Posterior cingulate gyrus (tissue), 11 donors: ENCODE results near the gene SMPD2.

Source experiments
- DNase-seq, 10 donors: peaks; one replicate each; pipeline versions ENCODE4 v3.0.0 to v3.0.0-alpha.2; 2020 to 2021; ENCODE audit warnings: mixed read lengths in 3 of 10
- intact Hi-C: fragments of 100-400 bp; cut with DNase I; formaldehyde crosslinking; loops from one replicate; pipeline ENCODE4 v1.15.1; 2023

The SMPD2 gene

DNA sequence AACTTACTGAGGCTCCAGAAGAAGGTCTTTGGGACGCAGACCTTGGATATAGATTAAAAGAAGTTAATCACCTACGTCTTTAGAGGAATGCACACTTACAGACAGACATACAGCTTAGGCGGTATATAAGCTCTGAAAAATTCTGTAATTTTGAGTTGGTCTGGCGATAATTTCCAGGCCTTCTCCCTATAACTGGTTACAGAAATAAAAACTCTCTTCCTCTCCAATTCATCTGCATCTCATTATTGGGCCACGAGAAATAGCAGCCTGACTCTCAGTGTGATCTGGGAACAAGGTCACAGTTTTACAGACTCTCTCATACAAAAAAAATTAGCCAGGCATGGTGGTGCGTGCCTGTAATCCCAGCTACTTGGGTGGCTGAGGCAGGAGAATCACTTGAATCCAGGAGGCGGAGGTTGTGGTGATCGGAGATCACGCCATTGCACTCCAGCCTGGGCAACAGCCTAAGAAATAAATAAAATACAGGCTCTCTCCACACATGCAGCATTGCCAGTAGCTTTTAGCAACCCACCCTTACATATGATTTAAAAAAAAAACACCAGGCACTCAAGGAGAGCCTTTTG lies 37.8 kb downstream of the SMPD2 start:
- DNase-seq = no peak
- intact Hi-C loops = no loop called here

- intact Hi-C loops = no loop called here
- no peak for DNase-seq
These were observed 38.5 kb downstream of the SMPD2 start for GRCh38 chr6:109478841-109479624.

- intact Hi-C loops = no loop called here
- no peak for DNase-seq
These were observed 40.5 kb downstream of the SMPD2 start for GRCh38 chr6:109480993-109481480.

DNA sequence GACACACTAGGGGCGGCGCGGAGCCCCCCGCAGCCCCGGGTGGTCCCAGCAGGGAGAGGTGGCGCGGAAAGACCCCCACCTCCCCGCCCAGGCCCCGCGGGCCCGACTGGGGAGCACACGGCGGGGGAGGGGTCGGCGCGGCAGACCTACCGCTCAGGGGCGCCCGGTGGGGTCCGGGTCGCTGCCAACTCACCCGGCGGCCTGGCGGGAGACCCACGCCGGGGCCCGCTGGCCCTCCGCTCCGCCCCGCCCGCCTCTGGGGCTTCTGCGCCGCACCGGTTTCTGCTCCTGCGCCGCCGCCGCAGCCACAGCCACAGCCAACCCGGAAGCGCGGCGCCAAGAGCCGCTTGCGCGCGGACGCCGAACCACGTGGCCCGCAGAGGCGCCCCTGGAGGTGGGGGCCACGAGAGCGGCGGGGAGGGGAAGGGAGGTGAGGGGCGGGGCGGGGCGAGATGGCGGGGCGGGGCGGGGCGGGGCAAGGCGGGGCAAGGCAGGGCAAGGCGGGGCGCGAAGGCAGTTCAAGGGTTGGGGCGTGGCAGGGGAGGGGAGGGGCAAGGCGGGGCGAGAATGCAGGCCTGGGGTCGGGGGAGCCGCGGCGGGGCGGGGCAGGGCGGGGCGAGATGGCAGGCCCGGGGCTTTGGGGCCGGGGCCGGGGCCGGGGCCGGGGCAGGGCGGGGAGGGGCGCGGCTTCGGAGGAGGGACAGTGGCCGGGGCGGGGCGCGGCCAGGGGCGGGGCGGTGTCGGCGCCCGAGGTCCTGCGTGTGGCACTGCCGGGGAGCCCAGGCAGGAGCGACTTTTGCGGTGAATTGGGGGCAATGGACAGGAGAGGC lies 42.6 kb downstream of the SMPD2 start, which contains the start of gene ZBTB24:
TSS of gene ZBTB24 (minus strand) at position 315 of the 830 bp plus-strand sequence. CDS start 1,193 bp downstream, outside the sequence.
- intact Hi-C loops = loop anchor here (2.0 kb wide), 1 partner anchor 42 kb away; the partner anchor contains the start of genes PPIL6 and SMPD2
- peak; percentile 76 to 99 (median 88) for DNase-seq

- intact Hi-C loops = loop anchor here (2.0 kb wide), 1 partner anchor 43 kb away; the partner anchor contains the start of genes PPIL6 and SMPD2
- DNase-seq = no peak
These were observed 43.2 kb downstream of the SMPD2 start for GRCh38 chr6:109483735-109484057.

DNA sequence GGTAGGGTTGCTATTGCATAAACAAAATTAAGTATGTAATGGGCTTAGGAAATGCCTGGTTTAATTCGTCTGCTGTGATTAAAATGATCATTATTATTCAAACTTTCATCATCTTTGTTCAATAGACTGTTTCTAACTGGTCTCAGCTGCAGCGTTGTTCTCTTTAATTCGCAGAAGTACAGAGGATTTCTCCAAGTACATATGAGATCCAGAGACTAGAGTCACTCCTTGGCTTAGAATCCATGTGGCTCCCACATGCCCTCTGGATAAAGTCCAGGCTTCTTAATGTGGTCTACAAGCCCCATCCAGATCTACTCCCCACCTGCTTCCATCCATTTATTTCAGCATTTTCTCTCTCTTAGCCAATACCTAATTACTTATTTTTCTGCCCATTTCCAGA lies 43.6 kb downstream of the SMPD2 start:
- intact Hi-C loops = no loop called here
- DNase-seq = no peak

DNA sequence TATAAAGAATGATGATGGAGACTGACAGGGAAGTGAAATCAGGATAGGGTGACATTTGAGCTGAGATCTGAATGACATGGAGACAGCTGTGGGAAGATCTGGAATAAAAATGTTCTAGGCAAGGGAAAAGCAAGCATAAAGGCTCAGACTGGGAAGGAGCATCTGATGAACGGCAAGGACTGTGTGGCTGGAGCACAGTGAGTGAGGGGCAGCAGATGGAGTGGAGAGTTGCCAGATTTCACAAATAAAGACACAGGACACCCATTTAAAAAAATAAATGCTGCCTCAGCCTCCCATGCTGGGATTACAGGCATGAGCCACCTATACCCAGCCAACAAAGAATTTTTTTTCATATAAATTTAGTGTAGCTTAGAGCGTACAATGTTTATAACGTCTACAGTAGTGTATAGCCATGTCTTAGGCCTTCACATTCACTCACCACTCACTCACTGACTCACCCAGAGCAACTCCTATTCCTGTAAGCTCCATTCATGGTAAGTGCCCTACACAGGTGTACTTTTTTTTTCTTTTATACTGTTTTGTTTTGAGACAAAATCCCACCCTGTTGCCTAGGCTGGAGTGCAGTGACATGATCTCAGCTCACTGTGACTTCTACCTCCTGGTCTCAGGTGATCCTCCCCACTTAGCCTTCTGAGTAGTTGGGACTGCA lies 44.9 kb downstream of the SMPD2 start:
- intact Hi-C loops = no loop called here
- no peak for DNase-seq

GRCh38 chr6:109486068-109486467 lies 45.5 kb downstream of the SMPD2 start:
- DNase-seq = no peak

DNA sequence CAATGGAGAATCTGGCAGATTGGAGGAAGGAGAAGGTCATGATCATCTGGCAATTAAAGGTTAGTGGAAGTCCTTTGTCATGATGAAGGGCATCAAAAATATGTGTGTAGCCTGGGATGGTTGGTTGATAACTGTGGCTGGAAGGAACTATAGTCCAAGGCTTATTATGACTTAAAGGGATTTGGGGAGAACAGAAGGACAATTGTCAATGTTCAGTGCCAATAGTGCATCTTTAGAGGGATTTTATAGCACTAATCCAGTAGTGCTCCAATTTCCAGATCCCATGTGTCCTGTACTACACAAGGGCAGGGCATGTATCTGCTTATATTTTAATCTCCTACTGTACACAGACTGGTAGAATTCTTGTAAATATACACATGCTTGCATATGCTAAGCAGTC lies 47.5 kb downstream of the SMPD2 start:
- no peak for DNase-seq
- intact Hi-C loops = no loop called here

More at GRCh38 chr6:109486068-109486467, 45.5 kb downstream of the SMPD2 start:
- intact Hi-C loops = no loop called here

GRCh38 chr6:109490713-109491112 lies 50.2 kb downstream of the SMPD2 start:
- no peak for DNase-seq
- intact Hi-C loops = no loop called here

- intact Hi-C loops = no loop called here
- no peak for DNase-seq
These were observed 50.8 kb downstream of the SMPD2 start for GRCh38 chr6:109491207-109491938.
